SK-N-SH treated with all-trans-retinoic acid at 6 μM for 48 hours (cell line): ENCODE measurements around the gene LITAF.

ENCODE experiments used
- ATAC-seq: fragments of 200-7000 bp; cut with Tn5 transposase; 3 replicates; pipeline ENCODE4 v1.9.1; 2020; ENCODE audit warnings: mild to moderate bottlenecking, moderate library complexity
- ARNTL ChIP-seq: fragments of 450-650 bp; formaldehyde crosslinking; IDR thresholded peaks from 2 replicates; pipeline ENCODE4 v1.5.0; 2020; ENCODE audit warnings: low read depth, mild to moderate bottlenecking, moderate library complexity, borderline replicate concordance
- BACH2 ChIP-seq: fragments of 250-450 bp; sonication (Bioruptor Pico); IDR thresholded peaks from 2 replicates; pipeline ENCODE4 v1.9.0; 2021; ENCODE audit warnings: mild to moderate bottlenecking, borderline replicate concordance
- CREB5 ChIP-seq: fragments of 250-450 bp; sonication (Bioruptor Pico); IDR thresholded peaks from 2 replicates; pipeline ENCODE4 v1.5.1; 2020; ENCODE audit warnings: low read depth, mild to moderate bottlenecking, moderate library complexity
- CSDC2 ChIP-seq: fragments of 250-450 bp; sonication (Bioruptor Pico); IDR thresholded peaks from 2 replicates; pipeline ENCODE4 v1.5.0; 2020; ENCODE audit warnings: mild to moderate bottlenecking, moderate library complexity
- CSRNP3 ChIP-seq: fragments of 250-450 bp; sonication (Bioruptor Pico); IDR thresholded peaks from 2 replicates; pipeline ENCODE4 v1.5.1; 2021; ENCODE audit warnings: mild to moderate bottlenecking, moderate library complexity
- ESRRG ChIP-seq: fragments of 250-450 bp; sonication (Bioruptor Pico); IDR thresholded peaks from 2 replicates; pipeline ENCODE4 v1.6.1; 2021; ENCODE audit warnings: mild to moderate bottlenecking
- GLIS3 ChIP-seq: fragments of 250-450 bp; sonication (Bioruptor Pico); IDR thresholded peaks from 2 replicates; pipeline ENCODE4 v1.5.0; 2020; ENCODE audit warnings: mild to moderate bottlenecking, moderate library complexity
- ISL1 ChIP-seq: fragments of 250-450 bp; sonication (Bioruptor Pico); IDR thresholded peaks from 2 replicates; pipeline ENCODE4 v2.1.2; 2022; ENCODE audit warnings: mild to moderate bottlenecking, moderate library complexity
- OSR1 ChIP-seq: fragments of 250-450 bp; sonication (Bioruptor Pico); IDR thresholded peaks from 2 replicates; pipeline ENCODE4 v1.8.0; 2022; ENCODE audit warnings: moderate library complexity, mild to moderate bottlenecking, inconsistent platforms
- PATZ1 ChIP-seq: fragments of 250-450 bp; sonication (Bioruptor Pico); IDR thresholded peaks from 2 replicates; pipeline ENCODE4 v1.8.0; 2020; ENCODE audit warnings: mild to moderate bottlenecking, moderate library complexity, borderline replicate concordance
- POU6F1 ChIP-seq: fragments of 250-450 bp; sonication (Bioruptor Pico); IDR thresholded peaks from 2 replicates; pipeline ENCODE4 v1.8.0; 2021; ENCODE audit warnings: low read depth, mild to moderate bottlenecking, moderate library complexity, borderline replicate concordance
- RARB ChIP-seq: fragments of 250-450 bp; sonication (Bioruptor Pico); IDR thresholded peaks from 2 replicates; pipeline ENCODE4 v1.8.0; 2021; ENCODE audit warnings: mild to moderate bottlenecking, moderate library complexity
- SNAI2 ChIP-seq: fragments of 250-450 bp; sonication (Bioruptor Pico); IDR thresholded peaks from 2 replicates; pipeline ENCODE4 v1.5.0; 2020; ENCODE audit warnings: mild to moderate bottlenecking, moderate library complexity
- TCF4 ChIP-seq: fragments of 250-450 bp; sonication (Bioruptor Pico); IDR thresholded peaks from 2 replicates; pipeline ENCODE4 v1.8.0; 2021; ENCODE audit warnings: mild to moderate bottlenecking, moderate library complexity, borderline replicate concordance
- TOX ChIP-seq: fragments of 250-450 bp; sonication (Bioruptor Pico); IDR thresholded peaks from 2 replicates; pipeline ENCODE4 v1.8.0; 2021; ENCODE audit warnings: mild to moderate bottlenecking, moderate library complexity, borderline replicate concordance
- TSHZ2 ChIP-seq: fragments of 250-450 bp; sonication (Bioruptor Pico); IDR thresholded peaks from 2 replicates; pipeline ENCODE4 v1.5.0; 2020; ENCODE audit warnings: mild to moderate bottlenecking, moderate library complexity
- ZFP30 ChIP-seq: fragments of 450-650 bp; formaldehyde crosslinking; IDR thresholded peaks from 2 replicates; pipeline ENCODE4 v1.5.0; 2022; ENCODE audit warnings: mild to moderate bottlenecking, moderate library complexity
- ZNF565 ChIP-seq: fragments of 450-650 bp; formaldehyde crosslinking; conservative IDR thresholded peaks from 2 replicates; pipeline ENCODE4 v1.5.0; 2020; ENCODE audit warnings: low read depth, mild to moderate bottlenecking, moderate library complexity
- ZNF70 ChIP-seq: fragments of 450-650 bp; formaldehyde crosslinking; IDR thresholded peaks from 2 replicates; pipeline ENCODE4 v1.5.0; 2020; ENCODE audit warnings: mild to moderate bottlenecking, moderate library complexity
- ZNF8 ChIP-seq: fragments of 450-650 bp; formaldehyde crosslinking; IDR thresholded peaks from 2 replicates; pipeline ENCODE4 v1.5.0; 2020; ENCODE audit warnings: mild to moderate bottlenecking, moderate library complexity

Gene LITAF

GRCh38 chr16:11626657-11627291 lies 40.1 kb upstream of the LITAF start (continued):
- TF ChIP-seq ZNF8 (CRISPR knock-in tag) (no peak), BACH2 (no peak), CSDC2 (CRISPR knock-in tag) (no peak), ZFP30 (CRISPR knock-in tag) (no peak), ARNTL (CRISPR knock-in tag) (no peak)

GRCh38 chr16:11625769-11626168 lies 39.0 kb upstream of the LITAF start:
- no peak for TF ChIP-seq ESRRG (CRISPR knock-in tag)
- no peak for TF ChIP-seq ZNF8 (CRISPR knock-in tag)
- TF ChIP-seq TSHZ2 (CRISPR knock-in tag), result no peak
- no peak for TF ChIP-seq ISL1 (CRISPR knock-in tag)
- TF ChIP-seq ZNF70 (CRISPR knock-in tag), result no peak
- TF ChIP-seq ZFP30 (CRISPR knock-in tag), result no peak
- TF ChIP-seq BACH2, result no peak
- no peak for TF ChIP-seq SNAI2
- TF ChIP-seq GLIS3 (CRISPR knock-in tag), result no peak

GRCh38 chr16:11624636-11625607 lies 38.2 kb upstream of the LITAF start:
- ATAC-seq, result no peak
- no peak for TF ChIP-seq PATZ1 (CRISPR knock-in tag)
- no peak for TF ChIP-seq ARNTL (CRISPR knock-in tag)
- no peak for TF ChIP-seq OSR1 (CRISPR knock-in tag)
- TF ChIP-seq ZNF8 (CRISPR knock-in tag), result no peak
- no peak for TF ChIP-seq SNAI2
- no peak for TF ChIP-seq CREB5 (CRISPR knock-in tag)
- TF ChIP-seq ZNF70 (CRISPR knock-in tag), result no peak
- no peak for TF ChIP-seq TOX (CRISPR knock-in tag)
- TF ChIP-seq ZFP30 (CRISPR knock-in tag), result no peak
- TF ChIP-seq POU6F1 (CRISPR knock-in tag), result no peak
- no peak for TF ChIP-seq ISL1 (CRISPR knock-in tag)
- TF ChIP-seq TSHZ2 (CRISPR knock-in tag), result no peak
- no peak for TF ChIP-seq TCF4 (CRISPR knock-in tag)
- TF ChIP-seq ESRRG (CRISPR knock-in tag), result no peak
- no peak for TF ChIP-seq CSDC2 (CRISPR knock-in tag)
- no peak for TF ChIP-seq BACH2
- TF ChIP-seq CSRNP3 (CRISPR knock-in tag), result no peak
- no peak for TF ChIP-seq GLIS3 (CRISPR knock-in tag)
- TF ChIP-seq ZNF565 (CRISPR knock-in tag), result no peak
- TF ChIP-seq RARB (CRISPR knock-in tag), result no peak

More at GRCh38 chr16:11625769-11626168, 39.0 kb upstream of the LITAF start:
- ATAC-seq, result no peak
